GM21786 (cell line): Measurements from ENCODE around the gene TOX2.

Experiments used
- ATAC-seq: cut with Tn5 transposase; IDR thresholded peaks from one replicate; pipeline ENCODE4 v1.9.1; 2021; ENCODE audit not compliant: unreplicated experiment

TOX2 gene

GRCh38 chr20:44016525-44016924, 101.9 kb downstream of the TOX2 start:
- no peak for ATAC-seq

GRCh38 chr20:44017211-44017610, 102.6 kb downstream of the TOX2 start:
- no peak for ATAC-seq

- no peak for ATAC-seq
Measured at GRCh38 chr20:44017905-44018258, 103.2 kb downstream of the TOX2 start.

GRCh38 chr20:44018259-44018941, 103.7 kb downstream of the TOX2 start:
- ATAC-seq: no peak

- ATAC-seq: no peak
Measured at GRCh38 chr20:44018942-44019637, 104.4 kb downstream of the TOX2 start.

GRCh38 chr20:44019638-44020335, 105.1 kb downstream of the TOX2 start:
- ATAC-seq: no peak

- ATAC-seq: no peak
Measured at GRCh38 chr20:44020406-44021148, 105.9 kb downstream of the TOX2 start.

GRCh38 chr20:44021186-44021585, 106.5 kb downstream of the TOX2 start:
- no peak for ATAC-seq

- no peak for ATAC-seq
Measured at GRCh38 chr20:44021900-44022299, 107.2 kb downstream of the TOX2 start.

- ATAC-seq: no peak
Measured at GRCh38 chr20:44022464-44022863, 107.8 kb downstream of the TOX2 start.

- no peak for ATAC-seq
Measured at GRCh38 chr20:44023515-44024371, 109.1 kb downstream of the TOX2 start.

GRCh38 chr20:44024820-44025580, 110.3 kb downstream of the TOX2 start:
- ATAC-seq: no peak

GRCh38 chr20:44025756-44026155, 111.1 kb downstream of the TOX2 start:
- ATAC-seq: no peak

GRCh38 chr20:44026647-44027342, 112.1 kb downstream of the TOX2 start:
- no peak for ATAC-seq

GRCh38 chr20:44027343-44028002, 112.8 kb downstream of the TOX2 start:
- no peak for ATAC-seq

GRCh38 chr20:44028003-44028730, 113.5 kb downstream of the TOX2 start:
- no peak for ATAC-seq

GRCh38 chr20:44028868-44029847, 114.5 kb downstream of the TOX2 start:
- peak; percentile 78 for ATAC-seq
